ENCODE measurements around the gene S100A14.
A peak's percentile ranks its signal among the peaks of the same experiment; 100 is the strongest.

The S100A14 gene

GRCh38 chr1:153630384-153630783, 14.3 kb upstream of the S100A14 start:
- H3K27ac ChIP-seq: no peak overlapping the region
- TF ChIP-seq CTCF (conservative IDR thresholded peaks at IDR 0.05): no peak
- TF ChIP-seq ZFX (IDR thresholded peaks at IDR 0.05): no peak

- TF ChIP-seq ZFX (IDR thresholded peaks at IDR 0.05): no peak
- TF ChIP-seq CTCF (conservative IDR thresholded peaks at IDR 0.05): no peak
Observed at GRCh38 chr1:153629971-153630370, 13.8 kb upstream of the S100A14 start.

GRCh38 chr1:153629343-153629665, 13.2 kb upstream of the S100A14 start:
- TF ChIP-seq CTCF (conservative IDR thresholded peaks at IDR 0.05) (no peak), ZFX (IDR thresholded peaks at IDR 0.05) (no peak)
- no peak overlapping the region for H3K27ac ChIP-seq

More at GRCh38 chr1:153629971-153630370, 13.8 kb upstream of the S100A14 start:
- H3K27ac ChIP-seq: no peak overlapping the region

GRCh38 chr1:153628638-153629342, 12.7 kb upstream of the S100A14 start:
- no peak overlapping the region; the same call in 1 of the 2 replicates for H3K27ac ChIP-seq
- no peak for TF ChIP-seq ZFX (IDR thresholded peaks at IDR 0.05)
- no peak for TF ChIP-seq CTCF (conservative IDR thresholded peaks at IDR 0.05)

GRCh38 chr1:153627715-153628626, 11.8 kb upstream of the S100A14 start, which contains the start of gene S100A1:
Gene S100A1, plus strand, starts transcription at chr1:153628434. Its CDS starts 2,088 bp downstream, at chr1:153630522.
- TF ChIP-seq CTCF (conservative IDR thresholded peaks at IDR 0.05) (no peak; the same call in 1 of the 2 replicates), ZFX (IDR thresholded peaks at IDR 0.05) (no peak)
- H3K27ac ChIP-seq: peak within 1 kb of the TSS; percentile 80

- TF ChIP-seq CTCF (conservative IDR thresholded peaks at IDR 0.05): no peak
- peak within 1 kb of the TSS; percentile 80 for H3K27ac ChIP-seq
Observed at GRCh38 chr1:153626904-153627714, 11.0 kb upstream of the S100A14 start, which contains the start of gene S100A13. Gene S100A13, minus strand, starts transcription at chr1:153627505. Its CDS starts 1,033 bp downstream, at chr1:153626472.

Data from C4-2B (cell line).